AG10803 (cell line): ENCODE data around the gene OR2K2.

Source experiments
- DNase-seq: peaks from one replicate; pipeline ENCODE4 v3.0.0; 2010; ENCODE audit warnings: low read depth
- H3K4me3 ChIP-seq: 2 replicates; pipeline ENCODE4 v1.5.1; 2011; ENCODE audit warnings: mild to moderate bottlenecking, low read length, control low read depth
- CTCF ChIP-seq: conservative IDR thresholded peaks from 2 replicates; pipeline ENCODE4 v1.5.1; 2011; ENCODE audit warnings: mild to moderate bottlenecking, low read length, control low read depth, inconsistent platforms

OR2K2 gene

GRCh38 chr9:111330124-111330523, at the start of gene OR2K2:
Gene OR2K2 (minus strand): TSS chr9:111330224. CDS start chr9:111328433, 1,791 bp downstream.
- TF ChIP-seq CTCF = no peak
- H3K4me3 ChIP-seq = no peak within 1 kb of the TSS
- DNase-seq = no peak

GRCh38 chr9:111375817-111376564, 46.0 kb upstream of the OR2K2 start:
- no peak for TF ChIP-seq CTCF
- no peak overlapping the region for H3K4me3 ChIP-seq
- peak; percentile 37 for DNase-seq

GRCh38 chr9:111375062-111375461, 45.0 kb upstream of the OR2K2 start:
- TF ChIP-seq CTCF = no peak
- no peak overlapping the region for H3K4me3 ChIP-seq
- no peak for DNase-seq

GRCh38 chr9:111372297-111372696, 42.3 kb upstream of the OR2K2 start:
- TF ChIP-seq CTCF = no peak
- DNase-seq = no peak
- H3K4me3 ChIP-seq = no peak overlapping the region

- no peak overlapping the region for H3K4me3 ChIP-seq
- DNase-seq = no peak
- no peak for TF ChIP-seq CTCF
Measured at GRCh38 chr9:111366978-111367377, 37.0 kb upstream of the OR2K2 start.

- no peak for TF ChIP-seq CTCF
- peak; percentile 34 for DNase-seq
- no peak overlapping the region for H3K4me3 ChIP-seq
Measured at GRCh38 chr9:111362526-111362925, 32.5 kb upstream of the OR2K2 start.

GRCh38 chr9:111360881-111361280, 30.9 kb upstream of the OR2K2 start:
- no peak for DNase-seq
- no peak for TF ChIP-seq CTCF
- H3K4me3 ChIP-seq = no peak overlapping the region
